ENCODE data around the gene GRM8. TPM values are rescaled to one million over a fixed set of nuclear protein-coding genes. Genes with fewer than 3 reads are reported as not detected.

Gene GRM8
- total RNA-seq, 1 experiment from 2014 or later, result not detected

DNA sequence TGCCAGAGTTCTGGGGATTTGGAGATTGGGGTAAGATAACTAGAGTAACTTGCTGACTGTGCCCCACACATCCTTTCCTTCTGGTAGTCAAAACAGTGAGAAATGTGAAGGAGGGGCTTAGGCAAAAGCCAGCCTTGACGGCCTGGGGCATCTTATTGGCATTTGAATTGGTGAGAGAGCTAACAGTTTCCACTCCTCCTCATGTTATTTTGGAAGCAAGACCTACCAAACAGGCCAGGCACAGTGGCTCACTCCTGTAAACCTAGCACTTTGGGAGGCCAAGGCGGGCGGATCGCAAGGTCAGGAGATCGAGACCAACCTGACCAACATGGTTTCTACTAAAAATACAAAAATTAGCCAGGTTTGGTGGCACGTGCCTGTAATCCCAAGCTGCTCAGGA, 596.6 kb downstream of the GRM8 start:
- ChIA-PET POLR2A (no interaction called here), CTCF (no interaction called here)
- H3K36me3 ChIP-seq (ENCODE audit: control insufficient read depth, insufficient read depth, low read length), result no peaks in the 10 kb centered on the region
- BruUV-seq (replicated peaks), result no TSS peak
- Mint-ChIP-seq H3K27me3 (ENCODE audit: insufficient read depth, unreplicated experiment) (no peaks in the 10 kb centered on the region), H3K9me3 (ENCODE audit: unreplicated experiment) (no peaks in the 10 kb centered on the region), H3K27ac (ENCODE audit: unreplicated experiment) (no peak overlapping the region), H3K36me3 (ENCODE audit: insufficient read depth, unreplicated experiment) (no peaks in the 10 kb centered on the region), H3K4me3 (ENCODE audit: unreplicated experiment) (no peak overlapping the region), H3K4me1 (ENCODE audit: low read depth, unreplicated experiment) (no peaks in the 10 kb centered on the region)
- no peak overlapping the region for H3K4me3 ChIP-seq (ENCODE audit: low read depth, low read length)
- TF ChIP-seq, protein P1, sequence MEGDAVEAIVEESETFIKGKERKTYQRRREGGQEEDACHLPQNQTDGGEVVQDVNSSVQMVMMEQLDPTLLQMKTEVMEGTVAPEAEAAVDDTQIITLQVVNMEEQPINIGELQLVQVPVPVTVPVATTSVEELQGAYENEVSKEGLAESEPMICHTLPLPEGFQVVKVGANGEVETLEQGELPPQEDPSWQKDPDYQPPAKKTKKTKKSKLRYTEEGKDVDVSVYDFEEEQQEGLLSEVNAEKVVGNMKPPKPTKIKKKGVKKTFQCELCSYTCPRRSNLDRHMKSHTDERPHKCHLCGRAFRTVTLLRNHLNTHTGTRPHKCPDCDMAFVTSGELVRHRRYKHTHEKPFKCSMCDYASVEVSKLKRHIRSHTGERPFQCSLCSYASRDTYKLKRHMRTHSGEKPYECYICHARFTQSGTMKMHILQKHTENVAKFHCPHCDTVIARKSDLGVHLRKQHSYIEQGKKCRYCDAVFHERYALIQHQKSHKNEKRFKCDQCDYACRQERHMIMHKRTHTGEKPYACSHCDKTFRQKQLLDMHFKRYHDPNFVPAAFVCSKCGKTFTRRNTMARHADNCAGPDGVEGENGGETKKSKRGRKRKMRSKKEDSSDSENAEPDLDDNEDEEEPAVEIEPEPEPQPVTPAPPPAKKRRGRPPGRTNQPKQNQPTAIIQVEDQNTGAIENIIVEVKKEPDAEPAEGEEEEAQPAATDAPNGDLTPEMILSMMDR (IDR thresholded peaks at IDR 0.05; ENCODE audit: insufficient read depth in 1 of 2, low read depth in 1 of 2, low read length in 1 of 2, severe bottlenecking in 1 of 2, unreplicated experiment in 1 of 2), result no peak
- H3K4me1 ChIP-seq, result no peaks in the 10 kb centered on the region
- intact Hi-C loops (cut with micrococcal nuclease; ENCODE audit: unreplicated experiment), result no loop called here
- H3K9me3 ChIP-seq, result no peaks in the 10 kb centered on the region
- H3K27me3 ChIP-seq (replicated peaks; ENCODE audit: control insufficient read depth, insufficient read depth, low read length), result no peaks in the 10 kb centered on the region
- DNase-seq, result no peak

DNA sequence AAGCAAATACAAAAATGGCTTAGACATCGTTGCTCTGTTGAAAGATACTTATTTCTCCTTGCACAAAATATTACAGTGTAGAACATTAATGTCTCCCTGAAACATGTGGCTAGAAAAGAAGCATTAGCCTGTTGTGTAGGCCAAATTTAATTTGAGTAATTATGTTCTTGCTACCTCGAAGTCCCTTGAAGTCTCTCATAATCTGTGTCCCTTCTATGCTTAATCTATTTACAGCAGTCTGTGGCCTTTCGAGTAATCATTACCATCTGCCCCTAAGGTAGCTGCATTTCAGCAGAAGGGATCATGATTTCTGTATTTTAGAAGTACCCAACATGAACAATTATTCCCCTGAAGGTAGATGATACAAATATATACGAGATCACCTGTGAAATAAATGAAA, 615.2 kb downstream of the GRM8 start:
- no TSS peak for BruUV-seq (replicated peaks)
- Mint-ChIP-seq H3K9me3 (ENCODE audit: unreplicated experiment) (no peaks in the 10 kb centered on the region), H3K27ac (ENCODE audit: unreplicated experiment) (no peak overlapping the region), H3K27me3 (ENCODE audit: insufficient read depth, unreplicated experiment) (no peaks in the 10 kb centered on the region), H3K36me3 (ENCODE audit: insufficient read depth, unreplicated experiment) (no peaks in the 10 kb centered on the region), H3K4me3 (ENCODE audit: unreplicated experiment) (no peak overlapping the region), H3K4me1 (ENCODE audit: low read depth, unreplicated experiment) (no peaks in the 10 kb centered on the region)
- no peaks in the 10 kb centered on the region; the same call in 1 of the 2 replicates for H3K27me3 ChIP-seq (replicated peaks; ENCODE audit: control insufficient read depth, insufficient read depth, low read length)
- no peaks in the 10 kb centered on the region for H3K36me3 ChIP-seq (ENCODE audit: control insufficient read depth, insufficient read depth, low read length)
- no peak overlapping the region for H3K4me3 ChIP-seq (ENCODE audit: low read depth, low read length)
- intact Hi-C loops (cut with micrococcal nuclease; ENCODE audit: unreplicated experiment), result no loop called here
- ChIA-PET POLR2A (no interaction called here), CTCF (no interaction called here)
- DNase-seq, result no peak
- H3K9me3 ChIP-seq, result no peaks in the 10 kb centered on the region
- H3K4me1 ChIP-seq, result no peaks in the 10 kb centered on the region
- TF ChIP-seq, protein P1 (IDR thresholded peaks at IDR 0.05; ENCODE audit: insufficient read depth in 1 of 2, low read depth in 1 of 2, low read length in 1 of 2, severe bottlenecking in 1 of 2, unreplicated experiment in 1 of 2), result no peak

DNA sequence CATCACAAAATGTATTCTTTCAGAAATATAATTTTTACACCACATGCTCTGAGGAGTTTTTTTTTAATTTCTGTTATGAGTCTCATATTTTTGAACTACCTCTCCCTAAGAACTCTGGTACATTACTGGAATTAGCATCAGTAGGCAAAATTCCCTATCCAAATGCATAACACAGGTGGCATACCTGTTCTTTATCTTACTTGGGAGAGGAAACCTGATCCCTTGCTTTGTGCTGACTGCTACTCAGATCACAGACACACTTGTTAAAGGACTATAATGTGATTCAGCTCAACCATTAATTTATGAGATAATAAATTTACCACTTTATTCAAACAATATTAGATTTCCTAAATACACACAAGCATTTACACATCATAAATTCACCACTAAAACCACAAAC, 617.2 kb downstream of the GRM8 start:
- Histone ChIP-seq H3K4me1 (no peaks in the 10 kb centered on the region), H3K9me3 (no peaks in the 10 kb centered on the region), H3K27me3 (replicated peaks; ENCODE audit: control insufficient read depth, insufficient read depth, low read length) (no peaks in the 10 kb centered on the region; the same call in 1 of the 2 replicates), H3K4me3 (ENCODE audit: low read depth, low read length) (no peak overlapping the region), H3K36me3 (ENCODE audit: control insufficient read depth, insufficient read depth, low read length) (no peaks in the 10 kb centered on the region)
- intact Hi-C loops (cut with micrococcal nuclease; ENCODE audit: unreplicated experiment), result no loop called here
- H3K9me3 Mint-ChIP-seq (ENCODE audit: unreplicated experiment), result no peaks in the 10 kb centered on the region
- no peak overlapping the region for H3K4me3 Mint-ChIP-seq (ENCODE audit: unreplicated experiment)
- CTCF ChIA-PET, result no interaction called here
- DNase-seq, result no peak
- no peaks in the 10 kb centered on the region for H3K27me3 Mint-ChIP-seq (ENCODE audit: insufficient read depth, unreplicated experiment)
- H3K36me3 Mint-ChIP-seq (ENCODE audit: insufficient read depth, unreplicated experiment), result no peaks in the 10 kb centered on the region
- TF ChIP-seq, protein P1 (IDR thresholded peaks at IDR 0.05; ENCODE audit: insufficient read depth in 1 of 2, low read depth in 1 of 2, low read length in 1 of 2, severe bottlenecking in 1 of 2, unreplicated experiment in 1 of 2), result no peak
- H3K4me1 Mint-ChIP-seq (ENCODE audit: low read depth, unreplicated experiment), result no peaks in the 10 kb centered on the region
- no peak overlapping the region for H3K27ac Mint-ChIP-seq (ENCODE audit: unreplicated experiment)
- BruUV-seq (replicated peaks), result no TSS peak
- POLR2A ChIA-PET, result no interaction called here

Measured in Caco-2 (cell line).